ENCODE measurements around the gene NDFIP2. TPM values are rescaled to one million over a fixed set of nuclear protein-coding genes. Genes with fewer than 3 reads are reported as not detected.

The NDFIP2 gene
- polyA plus RNA-seq, 1 of the 3 experiments (the other 2 are of a cell fraction) = 21.4 TPM

DNA sequence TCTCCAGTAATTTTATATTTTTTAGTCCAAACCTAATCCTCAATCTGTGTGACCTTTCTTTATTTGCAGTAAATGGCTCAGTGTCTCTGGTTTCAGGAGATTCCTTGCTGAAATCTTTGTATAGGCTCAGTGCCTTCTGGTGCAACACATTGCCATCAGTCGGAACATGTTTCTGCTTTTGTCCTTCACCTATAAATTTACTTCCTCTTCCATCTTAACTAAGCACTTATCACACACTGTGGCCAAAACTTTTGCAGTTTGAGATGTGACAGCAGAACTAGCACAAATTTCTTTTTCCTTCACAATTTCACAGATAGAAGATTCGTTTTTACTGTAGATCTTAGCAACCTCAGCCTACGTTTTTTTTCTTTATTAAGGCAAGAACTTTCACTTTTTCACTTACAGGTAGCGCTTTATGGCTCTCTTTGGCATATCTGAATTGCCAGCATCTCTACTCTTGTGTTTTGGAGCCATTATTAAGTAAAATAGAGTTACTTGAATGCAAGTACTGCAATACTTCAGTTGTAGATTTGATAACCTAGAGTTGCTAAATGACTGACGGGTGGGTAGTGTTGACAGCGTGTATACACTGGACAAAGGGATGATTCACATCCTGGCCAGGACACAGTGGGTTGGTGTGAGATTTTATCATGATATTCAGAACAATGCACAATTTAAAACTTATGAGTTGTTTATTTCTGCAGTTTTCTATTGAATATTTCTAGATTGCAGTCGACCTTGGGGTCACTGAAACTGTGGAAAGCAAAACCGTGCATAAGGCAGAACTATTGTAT is 44.3 kb downstream of the NDFIP2 start:
- no peak for DNase-seq
- H3K4me3 ChIP-seq (ENCODE audit: low read depth in 2 of 2, low read length in 1 of 2) = no peak overlapping the region
- no peaks in the 10 kb centered on the region for H3K9me2 ChIP-seq
- WGBS (ENCODE audit: low lambda C conversion rate) = 72% methylated on average over 8 of the region's 8 CpGs
- no peaks in the 10 kb centered on the region for H3K9me3 ChIP-seq
- H3K79me2 ChIP-seq (ENCODE audit: insufficient read depth) = peaks cover 7% of the 10 kb centered on the region
- no peaks in the 10 kb centered on the region for H4K20me1 ChIP-seq (ENCODE audit: insufficient read depth)
- no peak overlapping the region for H2AFZ ChIP-seq (ENCODE audit: low read depth)
- H3K4me2 ChIP-seq = 0 out of 2 replicates have a peak overlapping the region, but pooled peaks have one; percentile 2
- no peak overlapping the region for H3K27ac ChIP-seq (ENCODE audit: low read depth in 2 of 2, low read length in 1 of 2)
- peaks cover 7% of the 10 kb centered on the region for H3F3A ChIP-seq (replicated peaks; ENCODE audit: insufficient read depth)
- H3K36me3 ChIP-seq (replicated peaks in 1 of 2; ENCODE audit: control insufficient read depth in 1 of 2, insufficient read depth in 2 of 2, low read length in 1 of 2) = peaks cover 33 to 50% of the 10 kb centered on the region in 2 experiments
- H3K9ac ChIP-seq = no peak overlapping the region
- TF ChIP-seq, protein P1, sequence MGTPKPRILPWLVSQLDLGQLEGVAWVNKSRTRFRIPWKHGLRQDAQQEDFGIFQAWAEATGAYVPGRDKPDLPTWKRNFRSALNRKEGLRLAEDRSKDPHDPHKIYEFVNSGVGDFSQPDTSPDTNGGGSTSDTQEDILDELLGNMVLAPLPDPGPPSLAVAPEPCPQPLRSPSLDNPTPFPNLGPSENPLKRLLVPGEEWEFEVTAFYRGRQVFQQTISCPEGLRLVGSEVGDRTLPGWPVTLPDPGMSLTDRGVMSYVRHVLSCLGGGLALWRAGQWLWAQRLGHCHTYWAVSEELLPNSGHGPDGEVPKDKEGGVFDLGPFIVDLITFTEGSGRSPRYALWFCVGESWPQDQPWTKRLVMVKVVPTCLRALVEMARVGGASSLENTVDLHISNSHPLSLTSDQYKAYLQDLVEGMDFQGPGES (IDR thresholded peaks at IDR 0.05; ENCODE audit: low read depth, low read length) = no peak
- TF ChIP-seq TCF12 (IDR thresholded peaks at IDR 0.05) (peak; percentile 37), RAD21 (IDR thresholded peaks at IDR 0.05; ENCODE audit: low read length) (no peak), POLR2AphosphoS5 (IDR thresholded peaks at IDR 0.05; ENCODE audit: low read depth, low read length) (no peak), FOSL2 (IDR thresholded peaks at IDR 0.05; ENCODE audit: borderline replicate concordance, low read depth) (0 out of 2 replicates have a peak, but pooled peaks have one; percentile 23), EZH2phosphoT487 (IDR thresholded peaks at IDR 0.05; ENCODE audit: borderline replicate concordance, low read depth) (no peak), NFIC (IDR thresholded peaks at IDR 0.05; ENCODE audit: borderline replicate concordance) (peak; percentile 17; the same call in 1 of the 2 replicates), EP300 (IDR thresholded peaks at IDR 0.05; ENCODE audit: borderline replicate concordance in 1 of 2, low read depth in 1 of 2, low read length in 1 of 2) (no peak), RXRA (IDR thresholded peaks at IDR 0.05; ENCODE audit: borderline replicate concordance, low read depth) (0 out of 2 replicates have a peak, but pooled peaks have one; percentile 20), CHD2 (IDR thresholded peaks at IDR 0.05; ENCODE audit: low read length, partially characterized antibody) (no peak), SIN3A (IDR thresholded peaks at IDR 0.05; ENCODE audit: borderline replicate concordance, low read depth, low read length) (no peak), FOXM1 (IDR thresholded peaks at IDR 0.05; ENCODE audit: low read depth) (no peak), GABPA (IDR thresholded peaks at IDR 0.05; ENCODE audit: low read depth) (no peak)
- TF ChIP-seq, protein P2, sequence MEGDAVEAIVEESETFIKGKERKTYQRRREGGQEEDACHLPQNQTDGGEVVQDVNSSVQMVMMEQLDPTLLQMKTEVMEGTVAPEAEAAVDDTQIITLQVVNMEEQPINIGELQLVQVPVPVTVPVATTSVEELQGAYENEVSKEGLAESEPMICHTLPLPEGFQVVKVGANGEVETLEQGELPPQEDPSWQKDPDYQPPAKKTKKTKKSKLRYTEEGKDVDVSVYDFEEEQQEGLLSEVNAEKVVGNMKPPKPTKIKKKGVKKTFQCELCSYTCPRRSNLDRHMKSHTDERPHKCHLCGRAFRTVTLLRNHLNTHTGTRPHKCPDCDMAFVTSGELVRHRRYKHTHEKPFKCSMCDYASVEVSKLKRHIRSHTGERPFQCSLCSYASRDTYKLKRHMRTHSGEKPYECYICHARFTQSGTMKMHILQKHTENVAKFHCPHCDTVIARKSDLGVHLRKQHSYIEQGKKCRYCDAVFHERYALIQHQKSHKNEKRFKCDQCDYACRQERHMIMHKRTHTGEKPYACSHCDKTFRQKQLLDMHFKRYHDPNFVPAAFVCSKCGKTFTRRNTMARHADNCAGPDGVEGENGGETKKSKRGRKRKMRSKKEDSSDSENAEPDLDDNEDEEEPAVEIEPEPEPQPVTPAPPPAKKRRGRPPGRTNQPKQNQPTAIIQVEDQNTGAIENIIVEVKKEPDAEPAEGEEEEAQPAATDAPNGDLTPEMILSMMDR (IDR thresholded peaks at IDR 0.05) = no peak
- TF ChIP-seq, protein P3, sequence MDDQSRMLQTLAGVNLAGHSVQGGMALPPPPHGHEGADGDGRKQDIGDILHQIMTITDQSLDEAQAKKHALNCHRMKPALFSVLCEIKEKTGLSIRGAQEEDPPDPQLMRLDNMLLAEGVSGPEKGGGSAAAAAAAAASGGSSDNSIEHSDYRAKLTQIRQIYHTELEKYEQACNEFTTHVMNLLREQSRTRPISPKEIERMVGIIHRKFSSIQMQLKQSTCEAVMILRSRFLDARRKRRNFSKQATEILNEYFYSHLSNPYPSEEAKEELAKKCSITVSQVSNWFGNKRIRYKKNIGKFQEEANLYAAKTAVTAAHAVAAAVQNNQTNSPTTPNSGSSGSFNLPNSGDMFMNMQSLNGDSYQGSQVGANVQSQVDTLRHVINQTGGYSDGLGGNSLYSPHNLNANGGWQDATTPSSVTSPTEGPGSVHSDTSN (IDR thresholded peaks at IDR 0.05) = peak; percentile 83
- TF ChIP-seq, protein P4, sequence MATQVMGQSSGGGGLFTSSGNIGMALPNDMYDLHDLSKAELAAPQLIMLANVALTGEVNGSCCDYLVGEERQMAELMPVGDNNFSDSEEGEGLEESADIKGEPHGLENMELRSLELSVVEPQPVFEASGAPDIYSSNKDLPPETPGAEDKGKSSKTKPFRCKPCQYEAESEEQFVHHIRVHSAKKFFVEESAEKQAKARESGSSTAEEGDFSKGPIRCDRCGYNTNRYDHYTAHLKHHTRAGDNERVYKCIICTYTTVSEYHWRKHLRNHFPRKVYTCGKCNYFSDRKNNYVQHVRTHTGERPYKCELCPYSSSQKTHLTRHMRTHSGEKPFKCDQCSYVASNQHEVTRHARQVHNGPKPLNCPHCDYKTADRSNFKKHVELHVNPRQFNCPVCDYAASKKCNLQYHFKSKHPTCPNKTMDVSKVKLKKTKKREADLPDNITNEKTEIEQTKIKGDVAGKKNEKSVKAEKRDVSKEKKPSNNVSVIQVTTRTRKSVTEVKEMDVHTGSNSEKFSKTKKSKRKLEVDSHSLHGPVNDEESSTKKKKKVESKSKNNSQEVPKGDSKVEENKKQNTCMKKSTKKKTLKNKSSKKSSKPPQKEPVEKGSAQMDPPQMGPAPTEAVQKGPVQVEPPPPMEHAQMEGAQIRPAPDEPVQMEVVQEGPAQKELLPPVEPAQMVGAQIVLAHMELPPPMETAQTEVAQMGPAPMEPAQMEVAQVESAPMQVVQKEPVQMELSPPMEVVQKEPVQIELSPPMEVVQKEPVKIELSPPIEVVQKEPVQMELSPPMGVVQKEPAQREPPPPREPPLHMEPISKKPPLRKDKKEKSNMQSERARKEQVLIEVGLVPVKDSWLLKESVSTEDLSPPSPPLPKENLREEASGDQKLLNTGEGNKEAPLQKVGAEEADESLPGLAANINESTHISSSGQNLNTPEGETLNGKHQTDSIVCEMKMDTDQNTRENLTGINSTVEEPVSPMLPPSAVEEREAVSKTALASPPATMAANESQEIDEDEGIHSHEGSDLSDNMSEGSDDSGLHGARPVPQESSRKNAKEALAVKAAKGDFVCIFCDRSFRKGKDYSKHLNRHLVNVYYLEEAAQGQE (IDR thresholded peaks at IDR 0.05; ENCODE audit: low read depth, low read length) = no peak
- H3K4me1 ChIP-seq (ENCODE audit: control insufficient read depth in 1 of 2, insufficient read depth in 2 of 2, low read depth in 1 of 2, low read length in 1 of 2) = no peaks in the 10 kb centered on the region; a peak in 1 of 4 replicates
- CTCF ChIA-PET = interaction anchor here (2.2 kb wide), 1 partner anchor 101 kb away, joined by 8 read pairs; no protein-coding TSS in a partner anchor
- no peaks in the 10 kb centered on the region for H3K27me3 ChIP-seq (ENCODE audit: insufficient read depth)
- POLR2A ChIA-PET = no interaction called here
